GM23248 (cell line): ENCODE measurements around the gene ATOH7.

ENCODE experiments used
- EZH2 ChIP-seq: fragments of 200-600 bp; sonication (generic); IDR thresholded peaks from 2 replicates; pipeline ENCODE4 v1.6.1; 2018; ENCODE audit warnings: antibody characterized with exemption, mild to moderate bottlenecking; ENCODE audit not compliant: insufficient read depth, poor library complexity, severe bottlenecking
- EZH2phosphoT487 ChIP-seq: fragments of 200-600 bp; sonication (generic); IDR thresholded peaks from 2 replicates; pipeline ENCODE4 v1.6.1; 2018; ENCODE audit warnings: antibody characterized with exemption, moderate library complexity, mild to moderate bottlenecking, low read depth; ENCODE audit not compliant: insufficient read depth

- TF ChIP-seq EZH2 = no peak
- TF ChIP-seq EZH2phosphoT487 = no peak
These were observed 29.4 kb upstream of the ATOH7 start for GRCh38 chr10:68261132-68261856.
